Stimulated activated CD8-positive, alpha-beta memory T cell treated with anti-CD3 and anti-CD28 coated beads, Interleukin-12 subunit alpha, Interleukin-12 subunit beta, amount 100 ng/mL, for 1 hour (primary cell): ENCODE measurements around the gene BCL11B.

Experiments
- DNase-seq: peaks from one replicate; pipeline ENCODE4 v3.0.0-alpha.2; 2020; ENCODE audit warnings: low read depth

Gene BCL11B

DNA sequence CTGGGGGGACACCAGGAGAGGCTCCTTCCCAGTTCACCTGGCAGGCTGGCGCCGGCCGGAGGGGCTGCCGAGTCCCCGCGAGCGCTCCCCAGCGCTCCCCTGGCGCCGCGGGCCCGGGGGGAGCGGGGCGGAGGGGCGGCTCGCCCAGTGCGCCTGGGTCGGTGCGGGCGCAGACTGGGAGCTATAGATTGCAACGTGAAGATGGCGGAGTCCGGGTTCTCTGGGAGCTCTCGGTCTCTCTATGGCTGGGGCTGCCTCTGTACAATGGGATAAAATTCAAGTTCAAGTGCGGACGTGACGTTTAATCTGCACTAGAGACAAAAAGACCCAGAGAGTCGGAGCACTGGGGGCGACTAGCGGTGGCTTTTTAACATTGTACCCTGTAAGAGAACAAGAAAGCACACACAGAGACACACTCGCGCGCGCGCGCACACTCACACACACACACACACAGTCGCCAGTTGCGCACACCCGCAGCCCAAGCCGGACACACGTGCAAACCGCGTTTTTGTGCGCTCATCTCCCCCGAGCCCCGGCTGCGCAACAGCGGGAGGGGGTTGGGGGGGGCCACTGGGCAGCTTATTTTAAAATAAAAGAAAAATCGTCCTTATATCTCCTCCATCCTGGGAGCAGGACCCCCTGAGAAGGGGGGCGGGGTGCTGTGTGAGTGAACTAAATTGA, at the start of gene BCL11B:
Gene BCL11B (minus strand): TSS at position 247 of the 681 bp plus-strand sequence. CDS start 979 bp downstream, outside the sequence.
- DNase-seq, result peak; percentile 84

DNA sequence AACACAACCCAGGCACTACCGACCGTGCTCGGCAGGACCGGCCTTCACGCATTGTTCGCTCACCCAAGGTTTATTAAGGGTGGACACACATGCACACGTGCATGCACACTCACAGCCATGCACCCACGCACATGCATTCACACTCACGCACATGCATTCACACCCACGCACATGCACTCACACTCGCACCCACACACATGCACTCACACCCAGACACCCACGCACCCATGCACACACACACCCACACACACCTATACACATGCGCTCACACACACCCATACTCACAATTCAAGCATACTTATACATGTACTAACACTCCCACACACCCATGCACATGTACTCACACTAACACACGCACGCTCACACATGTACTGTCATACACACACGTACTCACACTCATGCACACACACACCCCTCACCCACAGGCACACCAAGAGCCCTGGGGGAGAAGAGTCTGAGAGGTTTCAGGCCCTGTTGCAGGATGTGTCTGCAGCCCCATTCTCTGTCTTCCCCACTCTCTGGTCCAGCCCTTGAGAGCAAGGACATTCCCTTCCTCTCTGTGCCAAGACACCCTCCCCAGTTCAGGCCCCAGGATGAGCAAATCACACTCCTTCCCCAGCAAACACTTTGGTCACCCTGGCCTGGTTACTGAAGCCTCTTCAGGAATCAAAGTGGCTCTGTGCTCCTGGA, 49.4 kb upstream of the BCL11B start:
- no peak for DNase-seq

DNA sequence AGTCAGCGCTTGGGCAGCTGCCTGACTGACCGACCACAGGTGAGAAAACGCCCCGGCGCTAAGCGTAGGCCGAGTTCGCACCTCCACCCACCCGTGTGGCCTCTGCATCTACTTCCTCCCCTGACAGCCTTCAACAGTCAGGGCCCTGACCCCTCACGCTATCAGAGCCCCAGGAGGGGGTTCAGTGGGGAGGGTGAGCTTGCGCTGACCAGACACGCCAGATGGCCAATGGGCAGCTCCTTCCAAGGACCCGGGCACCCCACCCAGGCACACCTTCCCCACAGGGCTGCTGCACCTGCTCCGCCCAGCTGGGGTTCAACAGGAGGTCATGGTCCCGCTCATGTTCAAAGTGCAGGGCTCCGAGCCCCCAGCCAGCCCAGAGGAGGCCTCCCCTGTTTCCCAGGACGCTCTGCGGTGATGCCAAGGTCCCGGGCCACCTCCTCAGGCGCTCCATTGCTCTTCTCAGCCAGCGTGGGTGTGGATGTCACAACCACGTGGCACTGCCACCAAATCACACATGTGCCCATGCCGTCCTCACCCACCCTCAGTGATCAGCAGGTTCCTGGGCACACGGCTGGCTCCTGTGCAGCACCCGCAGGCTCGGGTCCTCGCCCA, 48.7 kb upstream of the BCL11B start:
- DNase-seq, result peak; percentile 6

- peak; percentile 50 for DNase-seq
Observed at GRCh38 chr14:99320105-99320572, 48.1 kb upstream of the BCL11B start.

DNA sequence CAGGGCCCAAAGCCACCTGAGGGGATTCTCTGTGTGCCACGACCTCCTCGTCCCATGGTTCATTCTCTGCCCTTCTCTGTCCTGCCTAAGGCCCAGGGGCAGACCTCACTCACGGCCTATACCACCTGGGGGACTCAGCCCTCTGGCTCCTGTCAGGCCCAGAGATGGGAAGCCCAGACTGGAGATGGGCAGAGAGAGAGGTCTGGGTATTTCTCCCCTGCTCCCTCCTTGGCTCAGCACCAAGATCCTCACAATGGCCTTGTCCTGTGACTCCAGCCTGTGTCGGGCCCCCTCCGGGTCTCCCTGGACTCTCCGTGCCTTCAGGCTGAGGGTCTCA, 46.9 kb upstream of the BCL11B start:
- DNase-seq, result no peak

GRCh38 chr14:99318091-99318958, 46.3 kb upstream of the BCL11B start:
- DNase-seq, result no peak

- DNase-seq, result no peak
Observed at GRCh38 chr14:99317231-99318090, 45.5 kb upstream of the BCL11B start.

- DNase-seq, result no peak
Observed at GRCh38 chr14:99316281-99317163, 44.5 kb upstream of the BCL11B start.

GRCh38 chr14:99315197-99315596, 43.2 kb upstream of the BCL11B start:
- DNase-seq, result no peak

- DNase-seq, result no peak
Observed at GRCh38 chr14:99314623-99315022, 42.6 kb upstream of the BCL11B start.

GRCh38 chr14:99313234-99313633, 41.2 kb upstream of the BCL11B start:
- no peak for DNase-seq

GRCh38 chr14:99312106-99312505, 40.1 kb upstream of the BCL11B start:
- no peak for DNase-seq

DNA sequence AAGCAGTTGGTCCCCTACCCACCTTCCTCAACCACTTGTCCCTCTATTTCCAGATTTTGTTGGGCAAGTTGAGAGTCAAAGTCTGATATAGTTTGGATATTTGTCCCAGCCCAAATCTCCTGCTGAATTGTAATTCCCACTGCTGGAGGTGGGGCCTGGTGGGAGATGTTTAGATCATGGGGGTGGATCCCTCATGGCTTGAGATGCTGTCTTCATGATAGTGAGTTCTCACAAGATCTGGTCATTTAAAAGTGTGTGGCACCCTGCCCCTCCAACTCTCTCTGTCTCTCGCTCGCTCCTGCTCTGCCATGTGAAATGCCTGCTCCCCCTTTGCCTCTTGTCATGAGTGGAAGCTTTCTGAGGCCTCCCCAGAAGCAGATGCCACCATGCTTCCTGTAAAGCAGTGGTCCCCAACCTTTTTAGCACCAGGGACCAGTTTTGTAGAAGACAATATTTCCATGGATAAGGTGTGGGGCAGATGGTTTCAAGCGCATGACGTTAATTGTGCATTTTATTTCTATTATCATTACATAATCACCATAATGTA, 37.3 kb upstream of the BCL11B start:
- no peak for DNase-seq

DNA sequence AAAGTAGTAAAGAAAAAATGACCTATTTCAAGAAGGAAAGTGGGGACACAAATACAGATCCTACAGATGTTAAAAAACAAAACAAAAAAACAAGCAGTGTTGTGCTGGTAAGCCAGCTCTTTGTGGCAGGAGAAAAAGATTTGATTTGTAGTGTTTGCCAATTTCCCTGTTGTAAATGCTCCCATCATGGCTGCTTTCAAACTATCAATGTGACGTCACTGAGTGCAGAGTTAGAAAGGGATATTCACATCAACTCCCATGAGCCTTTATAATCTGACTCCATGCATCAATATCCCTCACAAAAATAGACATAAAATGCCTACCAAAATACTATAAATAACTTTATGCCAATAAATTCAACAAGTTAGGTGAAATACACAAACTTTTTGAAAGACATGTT, 32.2 kb upstream of the BCL11B start:
- DNase-seq, result no peak

- no peak for DNase-seq
Observed at GRCh38 chr14:99300190-99300589, 28.2 kb upstream of the BCL11B start.

DNA sequence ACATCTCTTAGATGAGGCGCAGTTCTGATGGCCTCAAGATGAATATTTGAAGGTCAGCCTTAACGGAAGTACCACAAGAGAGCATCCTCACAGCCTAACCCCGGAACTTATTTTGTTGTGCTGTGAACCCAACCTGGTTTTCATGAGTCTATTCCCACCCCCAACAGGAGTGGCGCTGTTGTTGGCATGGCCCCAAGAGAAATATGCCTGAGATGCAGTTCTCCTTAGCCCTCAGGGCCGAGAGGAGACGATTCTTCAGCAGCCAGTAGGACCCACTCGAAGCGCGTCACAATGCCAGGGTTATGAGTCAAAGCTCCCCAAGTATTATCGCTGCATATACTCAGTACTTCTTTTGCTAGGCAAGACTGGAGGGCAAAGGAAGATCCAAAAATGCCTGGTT, 24.5 kb upstream of the BCL11B start:
- DNase-seq, result no peak

DNA sequence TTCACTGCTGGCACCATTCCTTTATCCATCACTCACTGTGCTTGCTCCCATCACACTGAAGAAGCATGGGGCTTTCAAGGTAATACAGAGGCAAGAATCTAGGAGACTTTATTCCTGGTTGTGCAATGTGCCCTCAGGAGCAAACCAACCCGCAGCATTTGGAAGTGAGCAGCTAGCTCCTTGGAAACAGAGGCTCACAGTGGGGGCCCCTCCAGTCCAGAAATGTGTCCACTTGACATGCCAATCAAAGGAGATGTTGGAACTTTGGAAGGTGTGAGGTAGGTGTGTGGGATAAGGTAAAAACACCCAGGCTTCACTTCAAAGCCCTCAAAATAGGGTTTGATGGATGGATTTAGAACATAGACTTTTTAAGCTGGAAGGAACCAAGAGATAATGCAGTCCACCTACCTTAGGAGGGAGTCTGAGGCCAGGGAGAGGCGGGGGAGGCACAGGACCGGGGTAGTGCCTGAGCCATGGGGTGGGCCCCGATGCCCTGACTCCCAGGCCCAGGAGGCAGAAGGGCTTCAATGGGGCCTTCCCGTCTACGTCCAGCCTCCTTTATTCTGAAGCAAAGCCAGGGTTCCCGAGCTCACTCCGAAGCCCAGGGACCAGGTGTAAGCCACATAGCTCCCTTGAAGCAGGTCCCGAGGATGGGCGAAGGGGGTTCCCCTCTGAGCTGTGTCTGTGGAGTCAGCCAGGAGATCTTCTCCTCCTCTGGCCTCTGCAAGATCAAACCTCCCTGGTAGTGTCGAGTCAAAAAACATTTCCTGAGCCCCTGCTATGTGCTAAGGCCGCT, 17.6 kb upstream of the BCL11B start:
- DNase-seq, result no peak

DNA sequence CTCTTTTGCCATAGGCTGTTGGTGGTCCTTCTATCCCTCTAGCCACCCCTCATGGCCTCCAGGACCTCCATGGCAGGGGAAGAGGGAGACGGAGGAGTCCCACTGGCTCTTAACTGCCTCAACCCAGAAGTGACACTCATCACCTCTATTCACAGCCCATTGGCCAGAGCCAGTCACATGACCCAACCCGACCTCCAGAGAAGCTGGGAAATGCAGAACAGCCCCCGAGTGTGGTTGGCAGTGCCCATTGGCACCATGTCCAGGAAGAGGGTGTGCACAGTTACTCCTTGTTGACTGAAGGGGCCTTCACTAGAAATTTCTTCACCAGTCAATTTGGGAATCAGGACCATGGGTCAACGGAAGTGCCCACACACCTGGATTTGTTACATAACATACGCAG, 17.0 kb upstream of the BCL11B start:
- DNase-seq, result no peak

DNA sequence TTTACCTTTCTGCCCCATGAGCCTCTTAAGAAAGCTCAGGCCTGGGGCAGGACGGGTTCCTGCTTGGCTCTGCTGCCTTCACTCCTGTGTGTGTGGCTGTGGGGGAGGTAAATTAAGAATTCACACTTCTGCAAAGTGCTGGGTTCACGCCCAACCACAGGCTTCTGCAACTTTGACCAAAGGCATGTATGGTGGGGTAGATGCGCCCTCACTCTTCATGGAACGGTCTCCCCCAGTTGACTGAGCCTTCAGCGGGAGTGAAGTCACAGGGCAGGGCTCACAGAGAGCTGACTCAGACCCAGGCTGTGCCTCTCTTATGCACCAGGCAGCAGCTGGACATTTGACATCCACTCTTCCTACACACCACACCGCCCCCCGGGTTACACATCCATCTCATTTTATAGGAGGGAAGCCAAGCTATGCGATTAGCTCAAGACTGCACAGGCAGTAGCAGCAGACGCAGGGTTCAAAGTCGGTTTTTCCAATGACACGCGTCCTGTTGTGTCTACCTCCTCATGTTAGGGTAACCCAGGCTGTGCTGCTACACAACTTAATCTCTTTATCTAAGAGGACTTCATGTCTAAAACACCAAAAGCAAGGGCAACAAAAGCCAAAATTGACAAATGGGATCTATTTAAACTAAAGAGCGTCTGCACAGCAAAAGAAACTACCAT, 15.4 kb upstream of the BCL11B start:
- no peak for DNase-seq
